H1 (cell line): ENCODE results near the gene KDM2A. TPM values are rescaled to one million over a fixed set of nuclear protein-coding genes. Genes with fewer than 3 reads are reported as not detected.

Source experiments
- CTCF ChIA-PET: fragments of 300-600 bp; sonication (Branson Sonifier 250); formaldehyde crosslinking; loops from one replicate; lab custom pipeline; 2021; ENCODE audit not compliant: partially characterized antibody; lab: Charles Lee
- POLR2A ChIA-PET: fragments of 300-600 bp; sonication (Branson Sonifier 250); formaldehyde crosslinking; loops from one replicate; lab custom pipeline; 2021; ENCODE audit warnings: inconsistent platforms; ENCODE audit not compliant: partially characterized antibody; lab: Charles Lee
- DNase-seq, 2 experiments: peaks; one replicate each; pipeline versions ENCODE4 v3.0.0 to v3.0.0-alpha.2; 2010 to 2022; ENCODE audit warnings: low spot score in 2 of 2, low read depth in 1 of 2, mixed read lengths in 1 of 2
- FAIRE-seq: peaks from 2 replicates; lab custom pipeline; 2011; peaks lifted over from hg19 to GRCh38; lab: Jason Lieb, UNC
- H2AFZ ChIP-seq: 2 replicates; pipeline ENCODE4 v1.8.1; 2012; ENCODE audit warnings: low read length, inconsistent platforms
- H2AK5ac ChIP-seq: 2 replicates; pipeline ENCODE4 v1.6.1; 2013; ENCODE audit warnings: low read depth, low read length
- H2BK120ac ChIP-seq: replicated peaks from 2 replicates; pipeline ENCODE3; 2013; ENCODE audit warnings: low read depth, low read length, inconsistent platforms
- H2BK12ac ChIP-seq: 2 replicates; pipeline ENCODE4 v1.6.1; 2013; ENCODE audit warnings: low read depth, low read length
- H2BK15ac ChIP-seq: 2 replicates; pipeline ENCODE4 v1.6.1; 2013; ENCODE audit warnings: low read length
- H2BK20ac ChIP-seq: 2 replicates; pipeline ENCODE4 v1.6.1; 2013; ENCODE audit warnings: low read length
- H2BK5ac ChIP-seq: 2 replicates; pipeline ENCODE4 v1.6.1; 2013; ENCODE audit warnings: low read depth, low read length
- H3K14ac ChIP-seq: 2 replicates; pipeline ENCODE4 v1.6.1; 2013; ENCODE audit warnings: inconsistent platforms; ENCODE audit not compliant: insufficient read length
- H3K18ac ChIP-seq: 2 replicates; pipeline ENCODE4 v1.6.1; 2013; ENCODE audit warnings: low read length; ENCODE audit errors: extremely low read depth
- H3K23ac ChIP-seq: 2 replicates; pipeline ENCODE4 v1.6.1; 2013; ENCODE audit warnings: inconsistent platforms; ENCODE audit not compliant: insufficient read length
- H3K23me2 ChIP-seq: 2 replicates; pipeline ENCODE4 v1.6.1; 2013; ENCODE audit warnings: low read depth, low read length
- H3K27ac ChIP-seq: 2 replicates; pipeline ENCODE4 v1.6.1; 2011; ENCODE audit warnings: low read depth, low read length, inconsistent platforms
- H3K27me3 ChIP-seq, 4 experiments: replicated peaks in 1 of 4; 1 replicate in 1 of 4; 2 replicates in 3 of 4; pipeline versions ENCODE4 v1.6.1 to v1.8.1; 2011 to 2013; ENCODE audit warnings: low read length in 3 of 4, mild to moderate bottlenecking in 3 of 4, inconsistent platforms in 2 of 4, mixed read lengths in 2 of 4, moderate library complexity in 1 of 4; ENCODE audit not compliant: control insufficient read depth in 3 of 4, insufficient read depth in 3 of 4; ENCODE audit errors: extremely low read depth in 1 of 4
- H3K36me3 ChIP-seq, 4 experiments: 2 replicates each; pipeline versions ENCODE4 v1.6.1 to v1.8.1; 2011 to 2013; ENCODE audit warnings: mild to moderate bottlenecking in 4 of 4, low read length in 3 of 4, moderate library complexity in 2 of 4, control low read depth in 1 of 4, inconsistent platforms in 1 of 4; ENCODE audit not compliant: insufficient read depth in 4 of 4, control insufficient read depth in 2 of 4
- H3K4ac ChIP-seq: replicated peaks from 2 replicates; pipeline ENCODE3; 2013; ENCODE audit warnings: low read length, low read depth, mixed read lengths, inconsistent platforms; ENCODE audit not compliant: insufficient read length
- H3K4me1 ChIP-seq, 4 experiments: replicated peaks in 1 of 4; 1 replicate in 1 of 4; 2 replicates in 3 of 4; pipeline versions ENCODE4 v1.6.1 to v1.8.1; 2011 to 2013; ENCODE audit warnings: low read length in 3 of 4, inconsistent platforms in 2 of 4, mixed read lengths in 1 of 4; ENCODE audit not compliant: insufficient read depth in 4 of 4, control insufficient read depth in 3 of 4
- H3K4me2 ChIP-seq, 2 experiments: 2 replicates each; pipeline versions ENCODE4 v1.6.1 to v1.8.1; 2011 to 2013; ENCODE audit warnings: low read depth in 2 of 2, low read length in 2 of 2, control low read depth in 1 of 2, inconsistent platforms in 1 of 2, mild to moderate bottlenecking in 1 of 2; ENCODE audit not compliant: insufficient read depth in 1 of 2
- H3K4me3 ChIP-seq, 4 experiments: fragments of 200-600, 300-600 bp in 1 of 4; sonication (generic), shearing (Covaris generic), sonication (Bioruptor Twin) in 1 of 4; 2 replicates each; pipeline versions ENCODE4 v1.5.1 to v1.8.1; 2011 to 2016; ENCODE audit warnings: low read length in 4 of 4, low read depth in 3 of 4, control low read depth in 2 of 4, inconsistent platforms in 2 of 4, mild to moderate bottlenecking in 2 of 4, mixed read lengths in 1 of 4, moderate library complexity in 1 of 4; ENCODE audit not compliant: insufficient read depth in 2 of 4; ENCODE audit errors: extremely low read depth in 1 of 4
- H3K56ac ChIP-seq: replicated peaks from 2 replicates; pipeline ENCODE3; 2013; ENCODE audit warnings: low read depth, mild to moderate bottlenecking, mixed read lengths, low read length, inconsistent platforms; ENCODE audit not compliant: insufficient read length
- H3K79me1 ChIP-seq: 2 replicates; pipeline ENCODE4 v1.6.1; 2013; ENCODE audit warnings: low read depth, low read length, control low read depth
- H3K79me2 ChIP-seq, 2 experiments: 2 replicates each; pipeline versions ENCODE4 v1.6.1 to v1.8.1; 2012 to 2013; ENCODE audit warnings: low read length in 2 of 2, mild to moderate bottlenecking in 2 of 2, inconsistent platforms in 1 of 2; ENCODE audit not compliant: insufficient read depth in 2 of 2, control insufficient read depth in 1 of 2
- H3K9ac ChIP-seq, 4 experiments: replicated peaks in 1 of 4; 1 replicate in 1 of 4; 2 replicates in 3 of 4; pipeline versions ENCODE4 v1.6.1 to v1.8.1; 2011 to 2013; ENCODE audit warnings: low read depth in 3 of 4, low read length in 3 of 4, control low read depth in 2 of 4, mild to moderate bottlenecking in 2 of 4, moderate library complexity in 2 of 4, inconsistent platforms in 1 of 4; ENCODE audit errors: extremely low read depth in 1 of 4
- H3K9me3 ChIP-seq, 2 experiments: 2 replicates each; pipeline versions ENCODE4 v1.6.1 to v1.8.1; 2012 to 2013; ENCODE audit warnings: mild to moderate bottlenecking in 2 of 2, moderate library complexity in 2 of 2, control low read depth in 1 of 2, inconsistent platforms in 1 of 2, low read depth in 1 of 2, low read length in 1 of 2, mixed read lengths in 1 of 2; ENCODE audit not compliant: insufficient read depth in 2 of 2
- H4K20me1 ChIP-seq, 2 experiments: replicated peaks in 1 of 2; 2 replicates each; pipeline versions ENCODE3 to v1.8.1; 2011 to 2013; ENCODE audit warnings: inconsistent platforms in 2 of 2, low read length in 2 of 2, mild to moderate bottlenecking in 1 of 2; ENCODE audit not compliant: insufficient read depth in 2 of 2, control insufficient read depth in 1 of 2
- H4K5ac ChIP-seq: 2 replicates; pipeline ENCODE4 v1.6.1; 2013; ENCODE audit warnings: low read length, low read depth, mixed read lengths, inconsistent platforms; ENCODE audit not compliant: insufficient read length
- H4K8ac ChIP-seq: 2 replicates; pipeline ENCODE4 v1.8.0; 2013; ENCODE audit warnings: mild to moderate bottlenecking, moderate library complexity, low read length, inconsistent platforms; ENCODE audit not compliant: insufficient read depth; ENCODE audit errors: extremely low read depth
- H4K91ac ChIP-seq: replicated peaks from 2 replicates; pipeline ENCODE3; 2013; ENCODE audit warnings: low read length, mixed read lengths, inconsistent platforms; ENCODE audit not compliant: insufficient read length
- ATF2 ChIP-seq: IDR thresholded peaks from 2 replicates; pipeline ENCODE4 v1.6.1; 2012; ENCODE audit warnings: low read length, inconsistent platforms
- BRCA1 ChIP-seq: IDR thresholded peaks from 2 replicates; pipeline ENCODE4 v1.6.1; 2012; ENCODE audit warnings: low read depth, low read length, improper control_type of control experiment
- CEBPB ChIP-seq: IDR thresholded peaks from 2 replicates; pipeline ENCODE4 v1.6.1; 2012; ENCODE audit warnings: low read depth, low read length
- KDM5A ChIP-seq: fragments of 200-600 bp; IDR thresholded peaks from 2 replicates; pipeline ENCODE4 v1.7.1; 2012; ENCODE audit warnings: mild to moderate bottlenecking, low read length, inconsistent platforms, mixed read lengths
- POLR2A ChIP-seq, 2 experiments: IDR thresholded peaks; 1 replicate in 1 of 2; 2 replicates in 1 of 2; pipeline ENCODE4 v1.6.1; 2011; ENCODE audit warnings: low read depth in 2 of 2, low read length in 2 of 2, mild to moderate bottlenecking in 2 of 2; ENCODE audit errors: control extremely low read depth in 1 of 2
- RBBP5 ChIP-seq: IDR thresholded peaks from 2 replicates; pipeline ENCODE4 v1.7.1; 2012; ENCODE audit warnings: low read depth, mild to moderate bottlenecking, inconsistent platforms, low read length, moderate library complexity, borderline replicate concordance
- RFX5 ChIP-seq: IDR thresholded peaks from 2 replicates; pipeline ENCODE4 v1.6.1; 2011; ENCODE audit warnings: low read depth, low read length, improper control_type of control experiment, borderline replicate concordance
- TAF7 ChIP-seq: optimal IDR thresholded peaks from 2 replicates; pipeline ENCODE3; 2011; ENCODE audit warnings: low read depth, mild to moderate bottlenecking, inconsistent platforms, low read length, moderate library complexity, borderline replicate concordance
- TBP ChIP-seq: IDR thresholded peaks from 2 replicates; pipeline ENCODE4 v1.6.1; 2011; ENCODE audit warnings: low read depth, low read length, improper control_type of control experiment
- WGBS, 2 experiments: shearing (Covaris generic) in 1 of 2; methylation state at CpG; one replicate each; pipeline versions ENCODE4 v1.1.6 to v1.1.7; 2013 to 2015; ENCODE audit warnings: low lambda C conversion rate in 2 of 2, mixed read lengths in 2 of 2, inconsistent platforms in 1 of 2, low coverage in 1 of 2, missing lambda C conversion rate in 1 of 2; ENCODE audit not compliant: insufficient replicate concordance in 2 of 2, insufficient coverage in 1 of 2, insufficient read length in 1 of 2; ENCODE audit errors: extremely low coverage in 1 of 2, missing lambda C conversion rate in 1 of 2; 5-methylcytosine and 5-hydroxymethylcytosine counted together
- polyA plus RNA-seq, 7 experiments: library from polyadenylated mRNA; depleted of rRNA in 3 of 7; stranded (reverse) in 5 of 7; unstranded in 2 of 7; fragments of >200 nt in 5 of 7; fragments of 200-250 nt in 2 of 7; gene quantifications; 1 replicate in 5 of 7; 2 replicates in 1 of 7; 4 replicates in 1 of 7; pipeline versions ENCODE4 v1.2.1 to v1.2.3, GENCODE V29; 2011 to 2013; ENCODE audit warnings: missing spikeins in 2 of 7, mixed read lengths in 2 of 7
- total RNA-seq: library from RNA; stranded (reverse); fragmentation: NEBNext Ultra II Directional; extraction: Animal tissue kit (Norgen Biotek cat#: 25700); gene quantifications from 2 replicates; pipeline ENCODE4 v1.2.1, GENCODE V29; 2021

The KDM2A gene
- total and polyA plus RNA-seq, 2 of the 8 experiments (the other 6 are each of a cell fraction or from before 2014, with no cell fraction given) = 55.4 to 66.2 TPM

- Histone ChIP-seq H4K91ac (peak overlapping the region; percentile 42), H3K4me1 (peaks cover 8 to 30% (median 27%) of the 10 kb centered on the region in 4 experiments), H3K4me2 (peak overlapping the region; percentile 59 to 75), H3K23ac (no peak overlapping the region), H4K8ac (no peak overlapping the region; the same call in none of the 2 replicates), H3K36me3 (peaks cover 0 to 3% (median 0%) of the 10 kb centered on the region in 4 experiments; a peak in 2 of 8 replicates), H3K14ac (no peak overlapping the region), H2BK12ac (peak overlapping the region; percentile 35; the same call in 1 of the 2 replicates), H3K27ac (no peak overlapping the region), H4K5ac (no peak overlapping the region), H4K20me1 (peaks cover 15 to 33% of the 10 kb centered on the region in 2 experiments), H3K4ac (peak overlapping the region; percentile 47), H3K9me3 (no peaks in the 10 kb centered on the region), H3K18ac (peak overlapping the region; percentile 78; the same call in 1 of the 2 replicates), H3K56ac (no peak overlapping the region), H2BK20ac (no peak overlapping the region), H2BK15ac (peak overlapping the region; percentile 95), H2AK5ac (peak overlapping the region; percentile 91), H3K4me3 (peak overlapping the region in 2 of 4 experiments; percentile 19 to 38; a peak in 3 of 8 replicates), H2BK120ac (no peak overlapping the region), H3K9ac (no peak overlapping the region; a peak in 1 of 7 replicates), H3K23me2 (peaks cover 4% of the 10 kb centered on the region), H3K79me2 (peaks cover 0 to 70% of the 10 kb centered on the region in 2 experiments; a peak in 3 of 4 replicates), H2AFZ (no peak overlapping the region), H3K27me3 (peaks cover 0 to 3% (median 0%) of the 10 kb centered on the region in 4 experiments; a peak in 3 of 7 replicates), H3K79me1 (peaks cover 22% of the 10 kb centered on the region), H2BK5ac (peak overlapping the region; percentile 26; the same call in 1 of the 2 replicates)
- CTCF ChIA-PET = interaction anchor here (0.6 to 13.0 kb wide), 7 partner anchors 7 to 109 kb away, joined by 3 to 186 read pairs (median 5); partner anchors contain the start of genes ANKRD13D and SSH3
- WGBS, 2 experiments = 80% methylated on average over 15 of the region's 15 CpGs; no CpG with 5 or more reads in 1 of the 2 experiments
- no peak for DNase-seq
- no peak for FAIRE-seq
- POLR2A ChIA-PET = interaction anchor here (0.8 to 4.2 kb wide), 9 partner anchors 8 to 106 kb away, joined by 3 to 20 read pairs (median 4); partner anchors contain the start of genes ANKRD13D and SSH3
- no peak for TF ChIP-seq TBP
- no peak for TF ChIP-seq RBBP5
- TF ChIP-seq CEBPB = no peak
- TF ChIP-seq BRCA1 = no peak
- TF ChIP-seq POLR2A (IDR thresholded peaks at IDR 0.05; ENCODE audit: control extremely low read depth in 1 of 2, low read depth in 2 of 2, low read length in 2 of 2) = no peak
- TF ChIP-seq KDM5A = no peak
- no peak for TF ChIP-seq ATF2
- TF ChIP-seq RFX5 = no peak
- TF ChIP-seq TAF7 = no peak
Measured at GRCh38 chr11:67269401-67270255, 150.6 kb downstream of the KDM2A start.
